ENCODE measurements around the gene BOLA1. TPM values are rescaled to one million over a fixed set of nuclear protein-coding genes. Genes with fewer than 3 reads are reported as not detected.

The BOLA1 gene
- total and polyA plus RNA-seq, 2 of the 13 experiments (the other 11 are each of a cell fraction or from before 2014, with no cell fraction given): 3.2 to 4.2 TPM

DNA sequence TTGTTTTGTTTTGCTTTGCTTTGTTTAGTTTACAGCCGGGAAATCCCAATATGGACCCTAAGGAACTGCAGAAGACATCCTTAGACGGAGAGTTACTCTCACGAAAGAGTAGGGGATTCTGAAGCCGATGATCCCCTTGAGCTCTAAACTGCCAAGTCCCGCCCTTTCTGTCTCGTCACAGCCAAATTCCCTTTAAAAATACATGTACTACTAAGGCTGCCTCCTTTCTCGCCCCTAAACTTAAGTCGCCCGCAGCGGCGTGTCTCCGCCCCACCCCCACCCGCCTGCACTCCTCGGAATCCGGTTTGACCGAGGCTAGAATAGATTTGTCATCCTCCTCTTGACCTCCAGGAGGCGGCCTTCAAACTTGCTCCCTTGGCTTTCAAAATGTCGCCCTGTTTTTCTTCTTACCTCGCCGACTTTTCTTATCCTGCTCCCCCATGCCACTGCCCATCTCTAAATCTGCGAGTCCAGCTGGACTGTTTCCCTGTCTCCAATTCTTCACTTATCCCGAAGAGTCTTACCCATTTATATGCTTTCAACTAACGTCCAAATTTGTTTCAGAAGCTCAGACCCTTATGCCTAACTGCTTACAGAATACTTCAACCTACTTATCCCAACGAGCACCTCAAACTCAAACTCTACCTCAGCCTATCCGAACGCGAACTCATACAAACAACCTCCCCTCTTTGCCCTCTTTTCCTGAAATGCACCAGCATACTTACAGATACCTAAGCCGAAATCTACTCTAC lies 10.9 kb upstream of the BOLA1 start (continued):
- TF ChIP-seq, protein P1, sequence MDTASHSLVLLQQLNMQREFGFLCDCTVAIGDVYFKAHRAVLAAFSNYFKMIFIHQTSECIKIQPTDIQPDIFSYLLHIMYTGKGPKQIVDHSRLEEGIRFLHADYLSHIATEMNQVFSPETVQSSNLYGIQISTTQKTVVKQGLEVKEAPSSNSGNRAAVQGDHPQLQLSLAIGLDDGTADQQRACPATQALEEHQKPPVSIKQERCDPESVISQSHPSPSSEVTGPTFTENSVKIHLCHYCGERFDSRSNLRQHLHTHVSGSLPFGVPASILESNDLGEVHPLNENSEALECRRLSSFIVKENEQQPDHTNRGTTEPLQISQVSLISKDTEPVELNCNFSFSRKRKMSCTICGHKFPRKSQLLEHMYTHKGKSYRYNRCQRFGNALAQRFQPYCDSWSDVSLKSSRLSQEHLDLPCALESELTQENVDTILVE (CRISPR knock-in tag; IDR thresholded peaks at IDR 0.05): no peak; the same call in 1 of the 2 replicates
- TF ChIP-seq, protein P2, sequence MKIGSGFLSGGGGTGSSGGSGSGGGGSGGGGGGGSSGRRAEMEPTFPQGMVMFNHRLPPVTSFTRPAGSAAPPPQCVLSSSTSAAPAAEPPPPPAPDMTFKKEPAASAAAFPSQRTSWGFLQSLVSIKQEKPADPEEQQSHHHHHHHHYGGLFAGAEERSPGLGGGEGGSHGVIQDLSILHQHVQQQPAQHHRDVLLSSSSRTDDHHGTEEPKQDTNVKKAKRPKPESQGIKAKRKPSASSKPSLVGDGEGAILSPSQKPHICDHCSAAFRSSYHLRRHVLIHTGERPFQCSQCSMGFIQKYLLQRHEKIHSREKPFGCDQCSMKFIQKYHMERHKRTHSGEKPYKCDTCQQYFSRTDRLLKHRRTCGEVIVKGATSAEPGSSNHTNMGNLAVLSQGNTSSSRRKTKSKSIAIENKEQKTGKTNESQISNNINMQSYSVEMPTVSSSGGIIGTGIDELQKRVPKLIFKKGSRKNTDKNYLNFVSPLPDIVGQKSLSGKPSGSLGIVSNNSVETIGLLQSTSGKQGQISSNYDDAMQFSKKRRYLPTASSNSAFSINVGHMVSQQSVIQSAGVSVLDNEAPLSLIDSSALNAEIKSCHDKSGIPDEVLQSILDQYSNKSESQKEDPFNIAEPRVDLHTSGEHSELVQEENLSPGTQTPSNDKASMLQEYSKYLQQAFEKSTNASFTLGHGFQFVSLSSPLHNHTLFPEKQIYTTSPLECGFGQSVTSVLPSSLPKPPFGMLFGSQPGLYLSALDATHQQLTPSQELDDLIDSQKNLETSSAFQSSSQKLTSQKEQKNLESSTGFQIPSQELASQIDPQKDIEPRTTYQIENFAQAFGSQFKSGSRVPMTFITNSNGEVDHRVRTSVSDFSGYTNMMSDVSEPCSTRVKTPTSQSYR (CRISPR knock-in tag; IDR thresholded peaks at IDR 0.05; ENCODE audit: borderline replicate concordance): peak; percentile 93
- TF ChIP-seq ZNF879 (CRISPR knock-in tag; IDR thresholded peaks at IDR 0.05) (no peak), ZFP36 (IDR thresholded peaks at IDR 0.05; ENCODE audit: borderline replicate concordance, low read depth, low read length, partially characterized antibody) (no peak), ZNF12 (CRISPR knock-in tag; IDR thresholded peaks at IDR 0.05) (no peak), NFATC3 (CRISPR knock-in tag; IDR thresholded peaks at IDR 0.05) (no peak), KLF15 (CRISPR knock-in tag; IDR thresholded peaks at IDR 0.05; ENCODE audit: borderline replicate concordance) (no peak), POLR2AphosphoS5 (IDR thresholded peaks at IDR 0.05; ENCODE audit: low read depth, low read length) (peak; percentile 81), ZNF792 (CRISPR knock-in tag; IDR thresholded peaks at IDR 0.05) (no peak), HOXA3 (CRISPR knock-in tag; IDR thresholded peaks at IDR 0.05) (0 out of 2 replicates have a peak, but pooled peaks have one; percentile 44), EED (CRISPR knock-in tag; IDR thresholded peaks at IDR 0.05) (no peak), HNRNPUL1 (IDR thresholded peaks at IDR 0.05; ENCODE audit: low read depth, low read length) (no peak), ZNF276 (CRISPR knock-in tag; IDR thresholded peaks at IDR 0.05; ENCODE audit: low read depth) (no peak), PLRG1 (conservative IDR thresholded peaks at IDR 0.05) (no peak), NFIC (IDR thresholded peaks at IDR 0.05; ENCODE audit: low read length) (0 out of 2 replicates have a peak, but pooled peaks have one; percentile 46), KLF6 (CRISPR knock-in tag; IDR thresholded peaks at IDR 0.05) (no peak), SMC3 (IDR thresholded peaks at IDR 0.05; ENCODE audit: low read length) (peak; percentile 65)
- TF ChIP-seq, protein P3, sequence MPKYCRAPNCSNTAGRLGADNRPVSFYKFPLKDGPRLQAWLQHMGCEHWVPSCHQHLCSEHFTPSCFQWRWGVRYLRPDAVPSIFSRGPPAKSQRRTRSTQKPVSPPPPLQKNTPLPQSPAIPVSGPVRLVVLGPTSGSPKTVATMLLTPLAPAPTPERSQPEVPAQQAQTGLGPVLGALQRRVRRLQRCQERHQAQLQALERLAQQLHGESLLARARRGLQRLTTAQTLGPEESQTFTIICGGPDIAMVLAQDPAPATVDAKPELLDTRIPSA (CRISPR knock-in tag; IDR thresholded peaks at IDR 0.05; ENCODE audit: borderline replicate concordance): no peak
- TF ChIP-seq, protein P4, sequence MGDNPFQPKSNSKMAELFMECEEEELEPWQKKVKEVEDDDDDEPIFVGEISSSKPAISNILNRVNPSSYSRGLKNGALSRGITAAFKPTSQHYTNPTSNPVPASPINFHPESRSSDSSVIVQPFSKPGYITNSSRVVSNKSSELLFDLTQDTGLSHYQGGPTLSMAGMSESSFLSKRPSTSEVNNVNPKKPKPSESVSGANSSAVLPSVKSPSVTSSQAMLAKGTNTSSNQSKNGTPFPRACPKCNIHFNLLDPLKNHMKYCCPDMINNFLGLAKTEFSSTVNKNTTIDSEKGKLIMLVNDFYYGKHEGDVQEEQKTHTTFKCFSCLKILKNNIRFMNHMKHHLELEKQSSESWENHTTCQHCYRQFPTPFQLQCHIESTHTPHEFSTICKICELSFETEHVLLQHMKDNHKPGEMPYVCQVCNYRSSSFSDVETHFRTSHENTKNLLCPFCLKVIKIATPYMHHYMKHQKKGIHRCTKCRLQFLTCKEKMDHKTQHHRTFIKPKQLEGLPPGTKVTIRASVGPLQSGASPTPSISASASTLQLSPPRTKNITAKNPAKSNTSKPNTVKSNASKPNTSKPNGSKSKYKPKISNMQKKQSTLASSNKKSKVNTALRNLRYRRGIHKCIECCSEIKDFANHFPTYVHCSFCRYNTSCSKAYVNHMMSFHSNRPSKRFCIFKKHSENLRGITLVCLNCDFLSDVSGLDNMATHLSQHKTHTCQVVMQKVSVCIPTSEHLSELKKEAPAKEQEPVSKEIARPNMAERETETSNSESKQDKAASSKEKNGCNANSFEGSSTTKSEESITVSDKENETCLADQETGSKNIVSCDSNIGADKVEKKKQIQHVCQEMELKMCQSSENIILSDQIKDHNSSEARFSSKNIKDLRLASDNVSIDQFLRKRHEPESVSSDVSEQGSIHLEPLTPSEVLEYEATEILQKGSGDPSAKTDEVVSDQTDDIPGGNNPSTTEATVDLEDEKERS (CRISPR knock-in tag; IDR thresholded peaks at IDR 0.05): no peak

All from HepG2 (cell line).